Neural progenitor cell (in vitro differentiated cells): ENCODE data around the gene HTR6.

Experiments used
- CTCF ChIP-seq: fragments of 200-600 bp; sonication (generic); IDR thresholded peaks from 2 replicates; pipeline ENCODE4 v1.5.1; 2017; ENCODE audit warnings: antibody characterized with exemption, mild to moderate bottlenecking
- EZH2 ChIP-seq: fragments of 200-600 bp; sonication (generic); IDR thresholded peaks from 2 replicates; pipeline ENCODE4 v1.6.1; 2017; ENCODE audit warnings: antibody characterized with exemption, mild to moderate bottlenecking, moderate library complexity

DNA sequence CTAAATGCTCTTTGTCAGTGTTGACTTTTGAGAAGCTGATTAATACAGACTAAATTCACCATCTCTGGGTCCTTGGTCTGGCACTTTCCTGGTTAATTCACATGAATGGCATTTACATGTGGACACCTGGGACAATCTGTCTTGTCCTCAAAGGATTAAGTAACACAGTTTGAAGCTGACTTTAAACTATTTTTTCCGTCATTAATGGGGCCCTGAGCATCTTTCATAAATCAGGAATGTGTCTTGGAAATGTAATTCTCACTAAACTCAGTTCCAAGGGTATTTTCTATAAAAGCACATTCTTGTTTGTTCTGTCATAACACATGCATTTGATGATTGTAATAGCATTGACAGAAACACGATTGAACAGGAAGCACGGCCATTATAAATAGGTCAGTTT, 47.3 kb upstream of the HTR6 start:
- TF ChIP-seq CTCF (no peak), EZH2 (no peak)
